Vagina (tissue), 2 donors: ENCODE results near the gene FBXL17. TPM values are rescaled to one million over a fixed set of nuclear protein-coding genes. Genes with fewer than 3 reads are reported as not detected.

Experiments
- DNase-seq, 2 donors: peaks; one replicate each; pipeline ENCODE4 v3.0.0-alpha.2; 2017; ENCODE audit errors: extremely low spot score in 2 of 2
- H3K27ac ChIP-seq: fragments of 200-600 bp; sonication (generic); one replicate; pipeline ENCODE4 v1.5.1; 2019
- H3K27me3 ChIP-seq: fragments of 200-600 bp; sonication (generic); one replicate; pipeline ENCODE4 v1.5.1; 2019
- H3K36me3 ChIP-seq, 2 donors: fragments of 200-600 bp; sonication (generic); one replicate each; pipeline ENCODE4 v1.5.1; 2017 to 2019
- H3K4me1 ChIP-seq: fragments of 200-600 bp; sonication (generic); one replicate; pipeline ENCODE4 v1.5.1; 2019
- H3K4me3 ChIP-seq, 2 donors: fragments of 200-600 bp; sonication (generic); 1 replicate in 1 of 2; 2 replicates in 1 of 2; pipeline ENCODE4 v1.5.1; 2016 to 2019
- H3K9me3 ChIP-seq: fragments of 200-600 bp; sonication (generic); one replicate; pipeline ENCODE4 v1.5.1; 2019
- POLR2A ChIP-seq, 2 donors: fragments of 450-650 bp; IDR thresholded peaks; one replicate each; pipeline ENCODE4 v1.6.1; 2017; ENCODE audit warnings: antibody characterized with exemption in 2 of 2, mild to moderate bottlenecking in 2 of 2, moderate library complexity in 2 of 2
- POLR2AphosphoS5 ChIP-seq, 2 donors: sonication (generic); formaldehyde crosslinking; IDR thresholded peaks; one replicate each; pipeline ENCODE4 v1.9.0; 2017; ENCODE audit warnings: antibody characterized with exemption in 2 of 2, mild to moderate bottlenecking in 2 of 2, low read depth in 1 of 2; ENCODE audit not compliant: insufficient read depth in 1 of 2
- intact Hi-C: fragments of 100-400 bp; cut with DNase I; formaldehyde crosslinking; loops from one replicate; pipeline ENCODE4 v1.15.1; 2023
- total RNA-seq: library from RNA; depleted of rRNA; stranded (reverse); fragments of >200 nt; gene quantifications from one replicate; pipeline ENCODE4 v1.2.3, GENCODE V29; 2016
- TF ChIP-seq, protein P1 (sequence below), 3 experiments: fragments of 450-650 bp in 2 of 3; fragments of 200-600 bp in 1 of 3; sonication (generic) in 1 of 3; IDR thresholded peaks; one replicate each; pipeline ENCODE4 v1.5.1; 2017 to 2019; ENCODE audit warnings: antibody characterized with exemption in 3 of 3, mild to moderate bottlenecking in 2 of 3, moderate library complexity in 2 of 3

FBXL17 gene
- total RNA-seq, 1 donor from 2014 or later, result 15.0 TPM

DNA sequence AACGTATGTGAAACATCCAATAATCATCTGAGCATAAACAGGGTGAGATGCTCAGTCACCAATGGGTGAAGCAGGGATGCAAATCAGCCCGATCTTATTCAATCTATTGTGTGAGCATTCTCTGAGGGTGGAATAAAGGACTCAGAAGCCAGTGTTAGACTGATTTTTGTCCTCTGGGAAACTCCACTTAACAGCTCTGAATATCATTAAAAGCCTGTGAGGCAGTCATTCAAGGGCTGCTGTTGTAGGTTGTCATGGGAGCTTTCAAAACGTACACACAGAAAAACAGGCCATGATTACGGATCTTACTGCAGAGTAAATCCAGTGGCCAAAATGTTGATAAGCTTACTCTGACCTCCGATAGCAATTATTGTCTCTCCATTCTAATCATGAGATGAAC, 444.7 kb downstream of the FBXL17 start:
- Histone ChIP-seq H3K4me1 (no peaks in the 10 kb centered on the region), H3K27me3 (no peaks in the 10 kb centered on the region), H3K27ac (no peak overlapping the region), H3K36me3 (no peaks in the 10 kb centered on the region), H3K4me3 (no peak overlapping the region), H3K9me3 (no peaks in the 10 kb centered on the region)
- intact Hi-C loops, result no loop called here
- no peak for DNase-seq
- no peak for TF ChIP-seq POLR2AphosphoS5 (IDR thresholded peaks at IDR 0.05; ENCODE audit: insufficient read depth in 1 of 2, low read depth in 1 of 2)
- TF ChIP-seq POLR2A (IDR thresholded peaks at IDR 0.05), result no peak
- TF ChIP-seq, protein P1, sequence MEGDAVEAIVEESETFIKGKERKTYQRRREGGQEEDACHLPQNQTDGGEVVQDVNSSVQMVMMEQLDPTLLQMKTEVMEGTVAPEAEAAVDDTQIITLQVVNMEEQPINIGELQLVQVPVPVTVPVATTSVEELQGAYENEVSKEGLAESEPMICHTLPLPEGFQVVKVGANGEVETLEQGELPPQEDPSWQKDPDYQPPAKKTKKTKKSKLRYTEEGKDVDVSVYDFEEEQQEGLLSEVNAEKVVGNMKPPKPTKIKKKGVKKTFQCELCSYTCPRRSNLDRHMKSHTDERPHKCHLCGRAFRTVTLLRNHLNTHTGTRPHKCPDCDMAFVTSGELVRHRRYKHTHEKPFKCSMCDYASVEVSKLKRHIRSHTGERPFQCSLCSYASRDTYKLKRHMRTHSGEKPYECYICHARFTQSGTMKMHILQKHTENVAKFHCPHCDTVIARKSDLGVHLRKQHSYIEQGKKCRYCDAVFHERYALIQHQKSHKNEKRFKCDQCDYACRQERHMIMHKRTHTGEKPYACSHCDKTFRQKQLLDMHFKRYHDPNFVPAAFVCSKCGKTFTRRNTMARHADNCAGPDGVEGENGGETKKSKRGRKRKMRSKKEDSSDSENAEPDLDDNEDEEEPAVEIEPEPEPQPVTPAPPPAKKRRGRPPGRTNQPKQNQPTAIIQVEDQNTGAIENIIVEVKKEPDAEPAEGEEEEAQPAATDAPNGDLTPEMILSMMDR (IDR thresholded peaks at IDR 0.05), result no peak

DNA sequence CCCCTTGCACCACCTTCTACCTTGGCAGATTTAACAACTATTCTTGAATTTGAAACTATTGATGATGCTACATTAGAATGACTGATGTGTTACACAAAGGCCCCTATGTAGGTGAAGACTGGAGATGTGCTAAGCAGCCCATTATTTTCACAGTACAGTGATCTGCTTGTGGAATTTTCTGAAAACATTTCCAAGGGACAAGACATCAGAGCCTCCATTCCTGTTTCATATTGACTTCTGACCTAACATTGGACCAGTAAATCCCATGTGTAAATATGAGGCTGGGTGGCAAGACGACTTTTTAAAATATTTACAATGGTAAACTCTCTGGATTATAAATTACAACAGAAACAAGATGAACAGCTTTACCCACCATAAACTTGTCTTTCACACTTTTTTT, 445.4 kb downstream of the FBXL17 start:
- TF ChIP-seq, protein P1 (IDR thresholded peaks at IDR 0.05), result no peak
- TF ChIP-seq POLR2AphosphoS5 (IDR thresholded peaks at IDR 0.05; ENCODE audit: insufficient read depth in 1 of 2, low read depth in 1 of 2) (no peak), POLR2A (IDR thresholded peaks at IDR 0.05) (no peak)
- Histone ChIP-seq H3K36me3 (no peaks in the 10 kb centered on the region), H3K27me3 (no peaks in the 10 kb centered on the region)

DNA sequence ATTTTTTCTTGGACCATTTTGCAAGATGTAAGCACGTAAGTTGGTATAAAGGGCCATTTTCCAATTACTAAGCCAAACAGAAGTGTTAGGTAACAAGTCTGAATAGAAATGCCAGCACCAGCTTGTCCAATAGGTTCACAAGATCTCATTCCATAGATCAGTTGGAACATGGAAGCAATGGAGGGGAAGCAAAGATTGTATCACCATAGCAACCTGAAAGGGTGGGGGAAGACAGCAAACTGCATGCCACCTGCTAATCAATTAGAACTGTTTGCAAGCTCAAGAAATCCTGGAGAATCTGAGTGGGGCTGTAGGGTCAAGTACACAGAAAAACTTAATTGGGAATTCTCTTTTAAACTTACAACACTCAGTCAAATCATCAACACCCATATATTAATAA, 446.3 kb downstream of the FBXL17 start:
- Histone ChIP-seq H3K27ac (no peak overlapping the region), H3K4me1 (no peaks in the 10 kb centered on the region), H3K4me3 (no peak overlapping the region), H3K27me3 (no peaks in the 10 kb centered on the region), H3K36me3 (no peaks in the 10 kb centered on the region), H3K9me3 (no peaks in the 10 kb centered on the region)
- intact Hi-C loops, result no loop called here
- TF ChIP-seq, protein P1 (IDR thresholded peaks at IDR 0.05), result no peak
- TF ChIP-seq POLR2AphosphoS5 (IDR thresholded peaks at IDR 0.05; ENCODE audit: insufficient read depth in 1 of 2, low read depth in 1 of 2) (no peak), POLR2A (IDR thresholded peaks at IDR 0.05) (no peak)
- no peak for DNase-seq

More for the DNA sequence above, 445.4 kb downstream of the FBXL17 start:
- H3K9me3 ChIP-seq, result no peaks in the 10 kb centered on the region
- H3K4me3 ChIP-seq, result no peak overlapping the region
- intact Hi-C loops, result no loop called here
- DNase-seq, result no peak
- no peak overlapping the region for H3K27ac ChIP-seq
- no peaks in the 10 kb centered on the region for H3K4me1 ChIP-seq

DNA sequence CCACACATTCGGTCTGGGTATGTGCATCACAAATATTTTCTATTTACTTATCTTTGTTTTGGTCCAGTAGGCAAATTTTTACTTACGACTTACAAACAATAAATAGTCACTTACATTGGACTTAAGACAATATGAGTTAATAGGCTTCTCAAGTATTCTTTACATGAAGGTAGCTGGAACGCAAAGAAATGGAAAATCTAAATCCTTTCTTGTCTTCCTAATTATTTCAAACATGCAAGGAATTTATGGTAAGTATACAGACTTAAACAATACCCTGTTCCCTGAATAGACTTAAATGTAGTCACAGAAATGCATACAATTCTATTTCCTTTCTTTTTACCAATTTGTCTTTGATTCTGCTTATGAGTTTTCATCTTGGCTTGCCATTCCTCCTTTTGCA, 448.6 kb downstream of the FBXL17 start:
- no peaks in the 10 kb centered on the region for H3K4me1 ChIP-seq
- no peaks in the 10 kb centered on the region for H3K36me3 ChIP-seq

DNA sequence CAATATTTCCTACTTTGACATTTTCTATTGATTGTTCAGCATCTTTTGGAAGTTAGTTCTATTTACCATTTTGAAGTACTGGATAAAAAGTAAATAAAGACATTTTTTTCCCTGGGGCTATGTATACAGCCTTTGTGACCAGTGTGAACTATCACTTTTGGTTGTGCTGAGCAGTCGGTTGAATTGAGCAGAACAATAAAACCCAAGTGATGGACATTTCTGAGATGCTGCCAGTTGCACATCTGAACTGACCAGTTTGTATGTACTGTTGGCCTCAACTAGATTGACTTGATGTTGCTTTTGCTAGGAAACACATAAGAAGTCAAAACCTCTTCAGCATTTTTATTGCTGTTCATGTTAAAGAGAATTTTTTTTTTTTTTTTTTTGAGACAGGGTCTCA, 451.0 kb downstream of the FBXL17 start:
- Histone ChIP-seq H3K27ac (no peak overlapping the region), H3K9me3 (no peaks in the 10 kb centered on the region), H3K36me3 (no peaks in the 10 kb centered on the region), H3K27me3 (no peaks in the 10 kb centered on the region), H3K4me3 (no peak overlapping the region), H3K4me1 (no peaks in the 10 kb centered on the region)
- intact Hi-C loops, result no loop called here
- TF ChIP-seq, protein P1 (IDR thresholded peaks at IDR 0.05), result no peak
- no peak for TF ChIP-seq POLR2AphosphoS5 (IDR thresholded peaks at IDR 0.05; ENCODE audit: insufficient read depth in 1 of 2, low read depth in 1 of 2)
- TF ChIP-seq POLR2A (IDR thresholded peaks at IDR 0.05), result no peak
- no peak for DNase-seq

More for the DNA sequence above, 448.6 kb downstream of the FBXL17 start:
- DNase-seq, result no peak
- intact Hi-C loops, result no loop called here
- H3K9me3 ChIP-seq, result no peaks in the 10 kb centered on the region
- TF ChIP-seq, protein P1 (IDR thresholded peaks at IDR 0.05), result no peak
- TF ChIP-seq POLR2AphosphoS5 (IDR thresholded peaks at IDR 0.05; ENCODE audit: insufficient read depth in 1 of 2, low read depth in 1 of 2), result no peak
- no peak for TF ChIP-seq POLR2A (IDR thresholded peaks at IDR 0.05)
- H3K4me3 ChIP-seq, result no peak overlapping the region
- no peaks in the 10 kb centered on the region for H3K27me3 ChIP-seq
- no peak overlapping the region for H3K27ac ChIP-seq
